ENCODE results near the gene SPATS2.

The SPATS2 gene

DNA sequence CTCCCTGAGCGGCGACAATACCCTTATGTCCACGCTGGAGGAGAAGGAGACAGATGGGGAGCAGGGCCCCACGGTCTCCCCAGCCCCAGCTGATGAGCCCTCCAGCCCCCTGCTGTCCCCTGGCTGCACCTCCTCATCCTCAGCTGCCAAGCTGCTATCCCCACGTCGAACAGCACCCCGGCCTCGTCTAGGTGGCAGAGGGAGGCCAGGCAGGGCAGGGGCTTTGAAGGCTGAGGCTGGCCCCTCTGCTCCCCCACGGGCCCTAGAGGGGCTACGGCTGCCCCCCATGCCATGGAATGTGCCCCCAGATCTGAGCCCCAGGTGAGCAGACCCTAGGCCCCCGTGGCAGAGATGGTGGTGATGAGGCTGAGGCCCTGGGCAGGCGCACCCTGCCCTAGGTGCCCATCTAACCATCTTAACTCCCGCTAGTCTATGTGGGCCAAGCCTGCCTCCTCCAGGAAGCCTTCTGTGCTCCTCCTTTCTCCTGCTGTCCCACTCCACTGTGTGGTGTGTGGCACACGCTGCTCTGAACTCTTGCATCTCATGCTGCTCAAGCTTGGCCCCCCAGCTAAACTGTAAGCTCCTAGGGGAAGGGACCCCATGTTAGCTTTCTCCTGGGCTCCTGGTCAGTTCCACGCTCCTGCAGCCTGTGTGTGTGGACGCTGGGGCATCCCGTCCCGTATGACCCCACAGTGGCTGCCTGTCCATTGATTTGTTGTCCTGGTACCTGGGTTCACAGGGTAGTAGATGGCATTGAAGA, 188.5 kb downstream of the SPATS2 start:
- no peak for DNase-seq (ENCODE audit: low read depth, low spot score)

DNA sequence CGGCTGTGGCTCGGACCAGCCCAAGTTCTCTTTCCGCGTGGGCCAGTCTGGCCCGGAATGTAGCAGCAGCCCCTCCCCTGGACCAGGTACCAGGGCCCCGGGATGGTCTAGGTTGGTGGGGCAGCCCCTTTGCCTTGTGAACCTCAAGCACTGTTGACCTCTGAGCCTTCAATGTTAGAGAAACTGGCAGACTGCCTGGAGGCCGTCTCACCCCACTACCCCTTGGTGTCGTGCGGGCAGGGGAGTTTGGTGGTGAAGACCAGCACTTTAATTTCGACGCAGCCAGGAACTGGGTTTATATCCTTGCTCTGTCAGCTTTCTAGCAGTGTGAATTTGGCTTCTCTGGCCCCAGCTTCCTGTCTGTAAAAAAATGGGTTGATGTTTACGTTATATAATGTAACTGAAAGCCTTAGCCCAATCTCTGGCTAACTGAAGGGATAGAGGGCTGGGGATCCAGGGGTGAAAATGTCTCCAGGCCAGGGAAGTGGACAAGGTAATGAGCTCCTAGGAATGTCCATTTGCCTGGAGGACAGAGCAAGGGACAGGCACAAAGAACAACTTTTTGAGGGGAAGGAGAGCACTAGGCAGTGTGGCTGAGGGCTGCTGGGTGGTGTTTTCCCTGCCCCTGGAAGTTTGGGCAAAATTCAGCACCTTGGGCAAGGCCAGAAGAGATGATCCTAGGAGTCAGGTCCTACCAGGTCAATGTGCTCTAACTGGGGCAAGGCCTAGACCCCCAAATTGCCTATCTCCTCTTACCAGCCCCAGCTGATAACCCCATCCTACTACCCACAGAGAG, 189.3 kb downstream of the SPATS2 start:
- DNase-seq (ENCODE audit: low read depth, low spot score): no peak

DNA sequence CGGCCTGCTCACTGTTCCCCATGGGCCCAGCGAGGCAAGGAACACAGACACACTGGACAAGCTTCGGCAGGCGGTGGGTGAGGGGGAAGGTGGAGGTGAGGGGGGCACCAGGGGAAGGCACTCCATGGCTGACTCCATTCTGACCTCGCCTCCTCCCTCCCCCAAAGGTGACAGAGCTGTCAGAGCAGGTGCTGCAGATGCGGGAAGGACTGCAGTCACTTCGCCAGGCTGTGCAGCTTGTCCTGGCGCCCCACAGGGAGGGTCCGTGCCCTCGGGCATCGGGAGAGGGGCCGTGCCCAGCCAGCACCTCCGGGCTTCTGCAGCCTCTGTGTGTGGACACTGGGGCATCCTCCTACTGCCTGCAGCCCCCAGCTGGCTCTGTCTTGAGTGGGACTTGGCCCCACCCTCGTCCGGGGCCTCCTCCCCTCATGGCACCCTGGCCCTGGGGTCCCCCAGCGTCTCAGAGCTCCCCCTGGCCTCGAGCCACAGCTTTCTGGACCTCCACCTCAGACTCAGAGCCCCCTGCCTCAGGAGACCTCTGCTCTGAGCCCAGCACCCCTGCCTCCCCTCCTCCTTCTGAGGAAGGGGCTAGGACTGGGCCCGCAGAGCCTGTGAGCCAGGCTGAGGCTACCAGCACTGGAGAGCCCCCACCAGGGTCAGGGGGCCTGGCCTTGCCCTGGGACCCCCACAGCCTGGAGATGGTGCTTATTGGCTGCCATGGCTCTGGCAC, 190.1 kb downstream of the SPATS2 start:
- no peak for DNase-seq (ENCODE audit: low read depth, low spot score)

DNA sequence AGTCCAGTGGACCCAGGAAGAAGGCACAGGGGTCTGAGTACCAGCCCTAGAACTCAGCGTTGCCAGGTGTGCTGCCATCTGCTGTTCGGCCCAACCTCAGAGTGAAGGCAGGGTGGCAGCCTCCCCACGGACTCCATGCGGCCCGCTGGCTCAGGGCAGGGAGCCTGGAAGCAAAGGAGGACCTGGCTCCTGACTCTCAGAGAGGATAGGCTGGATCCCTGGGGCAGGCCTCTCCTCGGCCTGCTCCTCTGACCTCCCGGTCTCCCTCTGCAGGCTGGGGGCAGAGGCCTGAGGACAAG, 190.6 kb downstream of the SPATS2 start:
- no peak for DNase-seq (ENCODE audit: low read depth, low spot score)

DNA sequence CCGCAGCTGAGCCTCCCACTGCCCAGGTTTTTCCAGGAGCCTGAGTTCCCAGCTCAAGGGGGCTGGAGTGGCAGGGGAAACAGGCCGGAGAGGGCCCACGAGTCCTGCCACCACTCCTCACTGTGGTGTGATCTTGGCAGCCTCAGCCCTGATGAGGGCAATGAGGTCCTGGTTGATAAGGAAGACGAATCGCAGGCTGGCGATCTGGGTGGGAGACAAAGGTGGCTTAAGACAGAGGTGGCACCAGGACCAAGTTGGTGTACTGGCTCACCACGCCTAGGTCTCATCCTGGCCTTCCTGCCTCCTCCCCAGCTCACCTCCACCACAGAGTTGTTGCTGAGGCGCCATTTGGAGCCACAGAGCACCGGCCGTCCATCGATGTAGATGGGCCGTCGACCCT, 191.3 kb downstream of the SPATS2 start:
- DNase-seq (ENCODE audit: low read depth, low spot score): no peak

DNA sequence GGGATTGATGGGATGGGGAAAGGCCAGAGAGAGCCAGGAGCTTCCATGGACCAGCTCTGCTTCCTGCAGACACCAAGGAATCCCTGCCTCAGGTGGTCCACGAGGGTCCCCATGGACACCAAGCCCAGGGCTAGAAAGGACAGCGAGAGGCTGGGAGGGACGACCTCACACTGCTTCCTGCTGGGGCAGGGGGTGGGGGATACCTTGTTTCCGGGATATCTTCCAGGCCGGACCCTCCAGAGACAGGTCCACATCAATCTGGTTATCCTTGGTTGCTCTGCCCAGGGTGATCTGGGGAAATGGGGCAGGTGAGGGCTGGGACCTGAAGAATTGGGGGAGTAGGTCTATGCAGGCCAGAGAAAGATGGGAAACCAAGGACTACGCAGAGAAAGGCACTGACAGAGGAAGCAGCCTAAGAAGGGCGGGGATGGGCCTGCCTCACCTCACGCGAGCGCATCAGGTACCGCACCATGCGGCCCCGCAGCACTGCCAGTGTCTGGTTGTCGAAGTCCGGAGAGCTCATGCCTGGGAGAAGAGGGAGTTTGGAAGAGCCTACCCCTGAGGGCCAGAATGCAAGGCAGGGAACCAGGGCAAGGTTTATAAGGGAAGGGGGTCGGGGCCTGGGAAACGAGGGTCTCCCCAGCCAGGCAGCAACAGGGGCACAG, 191.9 kb downstream of the SPATS2 start:
- DNase-seq (ENCODE audit: low read depth, low spot score): no peak

DNA sequence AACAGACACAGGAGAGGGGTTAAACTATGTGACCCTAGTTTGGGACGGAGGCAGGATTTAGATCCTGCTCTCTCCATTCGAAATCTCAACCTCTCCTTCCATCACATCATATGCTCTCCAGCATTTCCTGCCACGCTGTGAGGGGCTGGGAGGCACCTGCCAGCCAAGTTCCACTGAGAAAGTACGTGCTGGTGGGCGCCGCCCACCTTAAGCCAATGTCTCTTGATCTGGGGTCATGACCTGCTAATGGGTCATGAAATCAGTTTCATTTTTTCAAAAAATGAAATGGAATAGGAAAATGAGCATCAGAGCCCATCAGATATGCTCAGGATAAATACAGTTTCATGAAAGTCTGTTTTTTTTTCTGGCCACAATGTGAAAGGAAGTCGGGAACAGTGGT, 193.4 kb downstream of the SPATS2 start:
- DNase-seq (ENCODE audit: low read depth, low spot score): no peak

DNA sequence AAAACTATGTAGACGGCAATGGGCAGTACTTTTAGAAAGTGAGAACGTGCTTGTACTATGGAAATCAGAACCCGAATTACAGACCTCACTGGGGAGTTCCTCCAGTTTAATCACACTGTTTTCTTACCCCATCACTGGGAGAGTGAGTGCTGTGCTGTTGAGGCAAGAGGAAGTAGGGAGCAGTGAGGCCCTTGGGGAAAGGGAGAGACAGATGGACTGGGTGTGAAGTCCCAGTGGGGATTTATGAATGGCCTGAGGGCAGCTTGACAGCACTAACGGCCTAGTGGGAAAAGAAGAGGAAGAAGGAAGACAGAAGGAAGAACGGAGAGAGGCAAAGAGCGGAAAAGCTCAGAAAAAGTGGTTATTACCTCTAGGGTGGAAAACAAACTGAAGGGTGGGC, 195.0 kb downstream of the SPATS2 start:
- DNase-seq (ENCODE audit: low read depth, low spot score): no peak

DNA sequence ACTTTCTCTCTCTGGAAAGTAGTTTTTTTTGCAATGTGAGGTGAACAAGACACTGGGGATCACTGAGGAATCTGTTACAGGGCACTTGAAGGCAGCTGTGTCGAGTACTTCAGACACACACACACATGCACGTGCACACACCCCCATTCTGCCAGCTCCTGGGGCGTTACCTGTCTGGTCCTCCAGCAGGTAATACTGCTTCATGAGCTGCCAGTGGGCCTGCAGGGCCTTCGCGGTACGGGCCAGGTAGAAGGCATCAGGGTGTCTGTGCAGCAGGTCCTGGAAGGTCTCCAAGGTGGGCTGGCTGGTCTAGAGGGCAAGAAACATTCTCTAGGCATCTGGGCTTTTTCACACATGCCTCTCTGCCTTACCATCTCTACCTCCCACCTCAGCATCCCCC, 195.6 kb downstream of the SPATS2 start:
- no peak for DNase-seq (ENCODE audit: low read depth, low spot score)

DNA sequence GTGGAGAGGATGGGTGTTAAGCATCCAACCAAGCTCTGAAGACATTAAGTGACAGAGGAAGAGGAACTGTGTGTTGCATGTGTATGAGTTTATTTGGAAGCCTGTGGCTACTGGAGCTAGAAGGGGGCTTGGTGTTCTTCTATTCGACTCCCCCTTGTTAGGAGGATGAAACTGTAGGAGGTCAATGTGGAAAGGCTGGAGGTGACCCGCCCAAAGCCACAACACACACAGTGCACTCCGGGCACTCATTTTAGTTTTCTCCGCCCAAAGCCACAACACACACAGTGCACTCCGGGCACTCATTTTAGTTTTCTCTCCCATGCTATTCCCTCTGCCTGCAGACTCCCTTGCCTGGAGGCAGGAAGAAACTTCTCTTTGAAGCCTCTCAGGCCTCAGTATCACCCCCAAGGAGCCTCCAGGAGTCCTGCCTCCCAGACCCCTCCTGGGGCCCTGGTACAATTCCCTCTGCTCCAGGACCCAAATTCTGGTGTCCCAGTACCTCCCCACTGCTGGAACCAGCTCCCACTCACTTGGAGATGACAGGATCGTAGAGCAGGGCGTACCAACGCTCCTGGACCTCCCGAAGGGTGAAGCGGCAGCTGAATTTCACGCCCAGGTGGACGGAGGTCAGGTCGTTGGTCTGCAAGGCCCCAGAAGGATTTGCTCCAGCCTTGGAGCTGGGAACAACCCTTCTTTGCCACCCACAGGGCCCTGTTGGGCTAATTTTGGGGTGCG, 196.9 kb downstream of the SPATS2 start:
- no peak for DNase-seq (ENCODE audit: low read depth, low spot score)

DNA sequence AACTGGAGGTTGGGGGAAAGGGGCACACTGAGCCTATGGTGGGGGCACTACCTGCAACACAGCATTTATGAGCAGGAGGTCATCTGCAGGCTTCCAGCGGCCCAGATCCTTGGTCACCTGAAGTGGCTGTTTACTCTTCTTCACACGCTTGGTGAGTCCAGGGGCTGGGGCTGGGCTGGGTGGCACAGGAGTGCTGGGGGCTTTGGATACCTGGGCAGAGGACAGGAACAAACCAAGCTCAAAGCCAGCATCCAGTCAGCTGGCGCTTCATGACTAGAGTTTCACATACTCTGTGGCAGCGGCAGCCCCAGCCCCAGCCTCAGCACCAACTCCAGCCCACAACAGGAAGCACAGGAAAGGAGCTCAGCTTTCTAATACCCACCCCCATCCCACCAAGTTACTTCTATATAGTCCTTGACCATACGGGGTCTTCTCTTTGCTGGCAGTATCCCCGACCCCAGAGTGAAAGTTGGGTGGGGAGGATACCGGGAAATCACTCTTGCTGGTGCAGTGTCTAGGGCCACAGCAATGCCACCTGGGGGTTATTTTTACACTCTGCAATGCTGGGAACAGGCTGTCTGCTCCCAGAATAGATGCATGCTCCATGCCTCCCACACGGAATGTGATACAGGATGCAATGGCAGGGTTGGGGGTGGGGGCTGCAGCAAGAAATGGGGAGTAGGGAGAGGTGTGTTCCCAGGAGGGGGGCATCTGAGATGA, 197.6 kb downstream of the SPATS2 start:
- no peak for DNase-seq (ENCODE audit: low read depth, low spot score)

DNA sequence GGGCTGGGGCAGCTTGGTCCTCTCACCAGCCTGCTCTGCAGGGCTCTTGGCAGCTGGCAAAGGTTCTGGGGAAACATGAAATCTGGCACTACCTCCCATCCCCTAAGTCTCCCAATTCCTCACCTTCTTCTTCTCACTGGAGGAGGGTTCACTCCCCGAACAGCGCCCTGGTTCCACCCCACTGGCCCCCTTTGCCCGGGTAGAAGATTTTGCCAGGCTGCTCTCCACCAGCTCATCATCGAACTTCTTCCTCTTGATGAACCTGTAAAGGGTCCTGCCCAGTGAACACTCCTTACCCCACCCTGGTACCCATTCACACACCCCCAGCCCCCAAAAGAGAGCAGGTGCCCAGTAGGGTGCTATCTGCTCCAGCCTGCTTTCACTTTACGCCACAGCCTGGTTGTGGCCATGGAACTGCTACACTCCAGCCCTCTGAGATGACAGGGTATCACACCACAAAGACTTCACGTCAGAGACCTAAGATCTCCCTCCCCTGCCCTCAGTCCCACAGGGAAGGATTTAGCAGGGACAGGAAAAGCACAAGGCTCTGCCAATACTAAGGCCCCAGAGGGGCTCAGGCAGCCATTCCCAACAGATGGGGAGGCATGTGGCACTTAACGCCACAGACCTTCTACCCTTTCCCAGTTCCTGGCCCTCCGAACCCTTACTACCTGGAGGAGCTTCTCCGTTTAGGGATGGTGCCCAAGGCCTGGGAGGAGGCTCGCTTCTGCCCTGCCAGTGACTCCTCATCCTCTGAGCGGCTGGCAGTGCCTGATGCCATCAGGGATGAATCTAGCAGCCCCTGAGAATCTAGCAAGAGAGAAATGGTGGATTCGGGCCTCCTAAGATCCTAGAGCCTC, 198.4 kb downstream of the SPATS2 start:
- no peak for DNase-seq (ENCODE audit: low read depth, low spot score)

DNA sequence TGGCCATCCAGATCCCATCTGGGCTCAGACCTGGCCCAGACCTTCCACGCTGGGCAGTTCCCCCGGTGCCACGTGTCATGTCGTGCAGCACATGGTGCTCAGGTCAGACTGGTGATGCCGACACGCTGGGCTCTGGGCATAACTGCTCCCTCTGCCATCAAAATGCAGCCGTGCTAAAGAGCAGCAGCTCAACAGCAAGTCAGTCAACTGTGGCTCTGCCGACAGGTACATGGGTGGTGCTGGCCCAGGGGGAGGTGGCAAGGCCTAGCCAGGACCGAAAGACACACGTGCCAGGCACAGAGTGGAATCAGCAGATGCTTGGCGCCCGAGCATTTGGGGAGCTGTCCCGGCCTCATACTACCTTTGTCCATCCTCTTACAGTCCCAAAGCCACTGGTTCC, 199.1 kb downstream of the SPATS2 start:
- DNase-seq (ENCODE audit: low read depth, low spot score): no peak

DNA sequence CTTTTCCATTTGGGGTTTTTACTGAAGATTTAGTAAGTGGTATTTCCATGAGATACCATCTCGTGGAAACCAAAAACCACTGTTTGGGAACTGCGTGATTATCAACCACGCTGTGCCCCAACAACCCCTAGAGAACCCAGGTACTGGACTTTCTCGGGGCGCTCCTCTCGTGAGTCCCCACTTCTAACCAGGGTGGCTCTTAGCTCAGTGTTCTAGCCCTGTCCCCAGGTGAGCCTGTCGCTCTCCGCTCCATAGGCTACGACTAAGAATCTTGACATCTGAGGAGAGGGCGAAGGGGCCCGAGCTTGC, 200.0 kb downstream of the SPATS2 start:
- no peak for DNase-seq (ENCODE audit: low read depth, low spot score)

DNA sequence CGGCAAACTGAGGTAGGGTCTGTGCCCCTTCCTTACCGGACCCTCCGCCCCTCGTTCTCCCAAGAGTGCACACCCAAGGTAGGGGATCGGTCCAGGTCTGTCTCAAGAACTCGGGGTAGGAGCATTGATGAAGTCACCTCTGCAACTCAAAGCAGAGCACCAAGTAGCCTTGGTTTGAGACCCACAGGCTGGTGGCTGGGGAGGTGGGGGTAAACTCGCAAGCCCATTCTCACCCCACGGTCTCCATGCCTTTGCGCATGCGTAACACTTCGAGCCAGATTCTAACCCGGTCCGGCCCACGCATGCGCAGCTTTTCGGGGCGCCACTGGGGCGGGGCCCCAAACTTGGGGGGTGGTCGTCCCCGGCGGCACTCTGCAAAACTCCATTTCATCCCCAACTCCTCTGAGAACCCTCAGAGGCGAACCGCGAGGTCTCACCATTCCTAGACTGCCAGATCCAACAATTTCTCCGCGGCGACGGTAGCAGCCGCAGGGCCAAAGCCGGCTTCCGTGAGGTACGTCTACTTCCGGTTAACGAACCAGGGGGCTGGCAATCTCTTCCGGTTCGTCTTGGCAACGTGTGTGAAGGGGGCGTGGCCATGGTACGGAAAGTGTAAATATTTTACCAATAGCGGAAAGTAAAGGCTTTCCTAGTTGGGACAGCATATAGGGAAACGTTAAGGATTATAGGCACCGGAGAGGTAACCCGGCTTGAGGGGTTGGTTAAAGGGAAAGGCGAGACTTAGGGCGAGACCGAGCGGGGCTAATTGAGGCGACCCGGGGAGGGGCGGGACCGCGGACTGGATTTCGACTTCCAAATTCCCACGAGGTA, 200.6 kb downstream of the SPATS2 start, which contains the start of gene MCRS1:
Gene MCRS1 (minus strand): TSS at position 532 of the 831 bp plus-strand sequence. CDS start 1,411 bp downstream, outside the sequence.
- DNase-seq (ENCODE audit: low read depth, low spot score): peak; percentile 94

DNA sequence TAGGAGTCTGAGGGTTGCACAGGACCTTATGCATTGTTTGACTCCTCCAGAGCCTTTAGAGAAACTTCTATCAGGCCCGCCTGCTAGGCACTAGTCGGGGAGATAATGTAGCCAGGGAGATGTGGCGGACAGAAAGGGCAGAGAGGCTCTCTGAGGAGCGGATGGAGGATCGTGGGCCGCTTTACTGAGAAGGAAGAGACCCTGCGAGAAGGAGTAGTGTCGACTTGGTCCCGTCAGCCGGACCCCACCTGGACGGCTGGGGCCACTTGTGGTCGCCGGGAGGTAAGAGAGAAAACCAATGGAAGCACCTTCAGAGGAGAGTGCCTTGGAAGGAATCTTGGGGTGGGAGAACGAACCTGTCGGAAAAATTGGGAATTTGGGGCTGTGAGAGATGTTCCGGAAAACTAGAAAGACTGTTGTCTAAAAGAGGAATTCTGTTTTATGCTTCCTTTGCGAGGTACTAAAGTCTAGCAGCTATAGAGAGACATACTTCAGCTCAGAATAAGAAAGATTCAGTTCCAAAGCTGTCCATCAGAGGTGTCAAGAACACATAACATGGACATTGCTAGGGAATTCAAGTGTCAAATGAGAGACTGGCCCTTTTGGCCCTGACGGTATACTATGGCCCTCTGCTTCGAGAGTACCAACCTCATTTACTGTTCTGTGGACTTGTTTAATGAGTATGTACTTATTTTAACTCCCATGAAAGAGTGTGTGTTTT, 201.3 kb downstream of the SPATS2 start:
- no peak for DNase-seq (ENCODE audit: low read depth, low spot score)

All from astrocyte of the hippocampus (primary cell).